HG03097 (cell line): ENCODE data around the gene DHRS3.
"Not testable (repeated sequence)": the region's sequence is repeated elsewhere in the genome, so short reads cannot be mapped to it uniquely, and the experiment has no call there.

Experiments
- ATAC-seq: cut with Tn5 transposase; IDR thresholded peaks from one replicate; pipeline ENCODE4 v1.9.1; 2021; ENCODE audit not compliant: unreplicated experiment, low FRiP score

DHRS3 gene

DNA sequence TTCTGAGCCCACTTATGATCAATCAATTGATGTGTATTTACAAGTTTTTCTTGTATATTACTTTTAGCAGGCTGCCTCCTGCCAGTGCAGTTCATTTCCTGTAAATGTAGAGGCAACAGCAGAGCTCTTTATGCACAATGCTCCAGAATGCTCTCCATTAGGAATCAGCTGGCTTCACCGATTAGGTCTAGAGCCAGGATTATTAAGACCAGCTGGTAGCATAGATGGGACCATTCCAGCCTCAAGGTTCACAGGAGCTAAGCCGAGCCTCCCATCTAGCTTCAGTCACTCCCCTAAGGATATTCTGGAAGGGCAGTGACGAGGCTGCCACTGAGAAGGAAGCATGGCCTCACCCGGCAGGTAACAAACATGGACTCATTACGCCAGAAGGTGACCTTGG, 36.8 kb downstream of the DHRS3 start:
- ATAC-seq, result no peak

DNA sequence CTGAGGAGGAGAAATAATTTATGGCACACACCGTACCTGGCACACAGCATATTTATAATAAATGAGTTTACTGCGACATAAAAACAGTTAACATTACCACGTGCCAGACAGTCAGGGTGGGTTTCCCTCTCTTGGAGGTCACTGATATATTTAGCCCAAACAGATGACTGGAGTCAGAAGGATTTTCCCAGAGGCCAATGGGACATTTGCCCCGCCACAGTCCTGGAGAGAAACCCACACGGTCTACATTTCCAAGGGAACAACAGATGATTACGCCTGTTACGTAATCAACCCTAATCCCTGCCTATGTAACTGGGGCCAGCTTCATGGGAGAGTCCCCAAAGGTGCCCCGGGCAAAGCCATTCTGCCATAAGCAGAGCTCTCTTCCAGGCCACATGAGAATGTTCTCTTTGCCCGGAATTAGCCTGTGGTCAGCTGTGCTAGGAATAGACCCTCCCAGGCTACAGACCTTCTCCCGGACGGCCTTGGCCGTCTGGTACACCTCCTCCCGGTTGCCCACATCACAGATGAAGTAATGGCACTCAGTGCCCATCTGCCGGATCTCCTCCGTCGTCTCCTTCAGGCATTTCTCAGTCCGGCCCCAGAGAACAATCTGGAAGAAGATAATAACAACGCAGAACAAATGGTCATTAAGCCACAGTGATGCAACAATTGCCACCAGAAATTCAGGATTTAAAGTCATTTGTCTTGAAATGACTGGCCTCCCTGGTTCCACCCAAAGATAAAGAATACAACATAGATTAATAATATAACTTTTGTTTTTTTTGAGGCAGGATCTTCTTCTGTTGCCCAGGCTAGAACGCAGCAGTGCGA, 37.7 kb downstream of the DHRS3 start:
- ATAC-seq, result no peak

DNA sequence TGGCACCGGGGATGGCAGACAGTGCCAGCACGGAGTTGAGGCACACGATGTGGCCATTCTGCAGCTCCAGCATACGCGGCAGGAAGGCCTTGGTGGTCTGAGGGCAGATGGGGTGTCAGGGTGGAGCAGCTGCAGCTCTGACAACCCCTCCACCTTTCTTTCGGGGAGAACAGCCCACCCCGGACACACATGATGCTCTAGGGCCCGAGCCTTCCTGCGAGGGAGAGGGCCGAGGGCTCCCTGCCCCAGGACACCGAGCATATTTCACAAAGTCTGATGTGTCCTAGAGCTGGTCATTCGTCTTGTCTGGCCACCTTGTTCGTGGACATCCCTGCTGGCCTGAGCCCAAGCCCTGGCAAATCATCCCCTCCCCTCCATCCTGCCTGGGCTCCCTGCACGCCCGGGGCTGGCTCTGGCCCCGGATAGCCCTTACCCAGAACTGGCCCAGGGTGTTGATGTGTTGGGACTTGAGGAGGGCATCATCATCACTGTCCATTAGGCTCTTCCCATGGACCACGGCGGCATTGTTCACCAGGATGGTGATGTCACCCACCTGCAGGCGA, 39.1 kb downstream of the DHRS3 start:
- no peak for ATAC-seq

- no peak for ATAC-seq
These were observed 41.0 kb downstream of the DHRS3 start for GRCh38 chr1:12577020-12577419.

- no peak for ATAC-seq
These were observed 43.3 kb downstream of the DHRS3 start for GRCh38 chr1:12574757-12575139.

GRCh38 chr1:12573015-12573825, 44.8 kb downstream of the DHRS3 start:
- no peak for ATAC-seq

DNA sequence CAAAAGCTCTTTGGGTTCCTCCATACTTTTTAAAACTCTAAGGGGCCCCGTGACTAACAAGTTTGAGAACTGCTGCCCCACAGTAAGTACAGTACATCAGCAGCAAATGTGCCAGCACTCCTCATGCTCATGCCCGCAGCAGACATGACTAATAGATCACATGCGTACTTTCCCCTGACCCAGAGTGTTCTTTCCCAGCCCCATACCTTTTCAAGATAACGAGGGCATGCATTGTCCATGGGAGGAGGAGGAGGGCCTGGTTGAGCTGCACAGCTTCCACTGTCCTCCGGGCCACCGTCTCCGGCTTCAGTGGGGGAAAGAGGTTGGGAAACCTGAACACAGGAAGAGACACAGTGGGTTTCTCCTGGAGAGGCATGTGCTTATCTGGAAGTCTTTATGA, 45.5 kb downstream of the DHRS3 start:
- ATAC-seq, result no peak

DNA sequence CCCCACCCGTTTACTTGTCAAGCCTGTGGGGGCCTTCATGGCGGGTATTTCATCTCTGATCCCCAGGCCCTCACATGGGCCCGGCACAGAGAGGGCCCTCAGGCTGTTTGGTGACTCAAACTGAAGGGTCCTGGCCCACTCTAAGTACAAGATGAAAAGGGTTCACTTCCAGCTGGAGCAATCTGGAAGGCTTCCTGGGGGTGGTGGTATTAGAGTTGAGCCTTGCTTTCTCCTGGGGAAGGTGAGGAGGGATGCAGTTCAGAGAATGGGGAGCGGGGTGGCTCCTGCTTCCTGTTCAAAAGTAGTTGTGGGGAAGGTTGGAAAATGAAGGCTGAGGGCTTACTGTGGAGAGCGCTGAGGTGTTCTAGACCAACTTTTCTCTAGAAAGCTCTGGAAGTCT, 47.7 kb downstream of the DHRS3 start:
- no peak for ATAC-seq

DNA sequence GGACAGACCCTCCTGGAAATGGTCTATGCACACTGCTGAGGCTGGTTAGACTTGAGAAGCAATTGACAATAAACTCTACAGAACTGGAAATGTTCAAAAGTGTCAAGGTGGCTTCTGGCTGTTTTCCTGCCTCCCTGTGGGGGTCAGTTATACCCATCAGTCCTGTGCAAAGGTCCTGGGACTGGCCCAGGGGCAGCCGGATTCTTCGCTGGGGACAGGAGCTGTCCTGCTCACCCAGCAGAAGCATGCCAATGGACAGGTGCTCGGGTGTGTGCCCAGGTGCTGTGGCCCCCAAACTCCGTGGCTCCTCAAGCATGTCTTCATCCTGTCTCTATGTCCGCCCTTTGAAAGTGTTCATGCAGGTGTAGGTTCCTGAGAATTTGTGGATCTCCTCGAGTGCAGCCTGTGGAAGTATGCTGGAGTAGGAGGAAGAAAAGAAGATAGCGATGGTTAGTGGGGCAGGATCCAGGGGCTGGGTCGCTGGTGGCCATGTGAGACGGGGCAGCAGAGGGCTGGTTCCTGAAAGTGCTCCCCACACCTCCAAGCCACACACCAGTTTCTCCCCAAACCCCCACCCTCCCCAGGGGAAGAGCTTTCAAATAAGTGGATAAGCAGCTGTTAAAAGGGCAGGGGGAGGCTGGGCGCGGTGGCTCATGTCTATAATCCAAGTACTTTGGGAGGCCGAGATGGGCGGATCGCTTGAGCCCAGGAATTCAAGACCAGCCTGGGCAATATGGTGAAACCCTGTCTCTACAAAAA, 49.8 kb downstream of the DHRS3 start:
- ATAC-seq, result no peak

DNA sequence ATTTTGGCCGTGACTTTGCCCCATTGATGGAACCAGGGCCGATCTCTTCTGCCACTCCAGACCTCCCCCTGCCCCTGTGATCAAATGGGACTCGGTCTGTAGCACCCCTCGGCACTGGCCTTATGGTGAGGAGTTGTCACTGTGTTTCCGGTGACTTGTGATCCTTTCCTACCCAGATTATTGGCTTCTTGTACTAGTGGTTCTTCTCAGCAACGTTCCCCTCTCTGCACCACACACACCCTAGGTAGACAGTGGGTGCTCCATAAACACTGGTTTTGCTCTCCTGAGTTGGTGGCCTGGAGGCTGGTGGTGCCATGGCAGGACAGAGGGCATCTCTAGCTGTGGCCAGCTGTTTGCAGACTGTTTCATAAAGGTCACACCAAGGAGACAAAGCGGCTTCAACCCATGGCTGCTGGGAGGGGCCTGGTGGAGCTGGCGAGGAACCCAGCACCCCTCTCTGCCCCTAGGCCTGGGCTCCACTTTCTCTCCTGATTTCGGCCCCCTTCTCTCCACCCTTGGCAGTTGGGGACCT, 50.7 kb downstream of the DHRS3 start:
- ATAC-seq, result no peak

DNA sequence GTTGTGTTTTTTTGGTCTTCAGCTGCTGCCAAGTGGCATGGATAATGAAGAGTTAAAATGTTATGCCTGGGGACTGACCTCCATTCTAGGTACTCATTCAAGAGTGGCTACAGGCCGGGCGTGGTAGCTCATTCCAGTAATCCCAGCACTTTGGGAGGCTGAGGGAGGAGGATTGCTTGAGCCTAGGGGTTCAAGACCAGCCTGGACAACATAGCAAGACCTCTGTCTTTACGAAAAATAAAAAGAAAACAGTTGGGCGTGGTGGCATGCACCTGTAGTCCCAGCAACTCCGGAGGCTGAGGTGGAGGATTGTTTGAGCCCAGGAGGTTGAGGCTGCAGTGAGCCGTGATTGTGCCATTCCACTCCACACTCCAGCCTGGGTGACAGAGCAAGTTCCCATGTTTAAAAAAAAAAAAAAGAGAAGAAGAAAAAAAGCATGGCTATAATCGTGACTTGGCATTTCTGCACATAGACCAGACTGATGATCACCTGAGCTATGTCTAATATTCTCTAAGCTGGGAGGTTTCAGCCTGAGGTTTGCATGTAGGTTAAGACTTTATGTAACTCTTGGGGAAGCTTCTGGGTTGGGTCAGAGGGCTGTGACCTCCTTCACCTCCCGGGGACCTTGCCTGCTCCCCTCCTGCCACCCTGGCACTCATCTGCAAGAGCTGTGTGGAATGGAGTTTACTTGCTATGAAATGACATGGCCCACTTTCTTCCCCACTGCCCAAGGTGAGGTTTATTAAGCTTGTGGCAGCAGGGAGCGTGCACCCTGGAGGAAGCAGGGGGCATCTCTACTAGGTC, 51.3 kb downstream of the DHRS3 start:
- no peak for ATAC-seq

- ATAC-seq, result no peak
These were observed 52.1 kb downstream of the DHRS3 start for GRCh38 chr1:12565966-12566352.

DNA sequence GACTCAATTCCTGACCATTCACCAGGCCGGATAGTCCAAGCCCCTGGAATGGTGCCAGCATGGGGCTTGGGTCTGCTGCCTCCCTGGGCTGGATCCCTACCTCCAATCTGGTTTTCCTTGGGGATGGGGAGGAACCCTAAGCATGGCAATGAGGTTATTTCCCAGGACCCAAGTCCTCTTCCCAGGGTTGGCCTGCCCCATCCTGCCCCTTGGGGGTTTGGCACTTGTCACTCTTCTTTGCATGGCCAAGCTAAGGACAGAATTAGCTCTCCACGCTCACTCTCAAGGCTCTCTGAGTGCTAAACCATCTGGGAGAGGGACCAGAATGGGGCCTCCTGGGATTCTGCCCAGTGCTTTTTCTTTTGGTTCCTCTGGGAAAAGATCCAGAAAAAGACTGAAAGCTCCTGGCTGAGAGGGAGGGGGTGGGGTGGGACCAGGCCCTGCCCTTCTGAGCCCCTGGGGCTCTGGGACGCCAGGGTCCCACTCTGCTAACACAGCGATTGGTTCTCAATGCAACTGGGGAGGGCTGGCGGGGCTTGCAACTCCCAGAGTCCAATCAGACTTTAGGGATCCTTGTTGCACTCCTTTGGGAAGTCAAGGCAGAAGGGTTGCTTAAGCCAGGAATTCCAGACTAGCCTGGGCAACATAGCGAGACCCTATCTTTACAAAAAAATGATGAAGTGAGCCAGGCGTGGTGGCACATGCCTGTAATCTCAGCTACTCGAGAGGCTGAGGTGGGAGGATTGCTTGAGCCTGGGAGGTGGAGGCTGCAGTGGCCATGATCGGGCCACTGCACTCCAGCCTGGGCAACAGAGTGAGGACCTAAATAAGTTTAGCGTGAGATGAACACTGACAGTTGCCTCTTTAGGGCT, 52.7 kb downstream of the DHRS3 start:
- ATAC-seq, result no peak

- not testable (repeated sequence) for ATAC-seq
These were observed 53.8 kb downstream of the DHRS3 start for GRCh38 chr1:12564251-12564650.

GRCh38 chr1:12562955-12563576, 54.9 kb downstream of the DHRS3 start:
- no peak for ATAC-seq

DNA sequence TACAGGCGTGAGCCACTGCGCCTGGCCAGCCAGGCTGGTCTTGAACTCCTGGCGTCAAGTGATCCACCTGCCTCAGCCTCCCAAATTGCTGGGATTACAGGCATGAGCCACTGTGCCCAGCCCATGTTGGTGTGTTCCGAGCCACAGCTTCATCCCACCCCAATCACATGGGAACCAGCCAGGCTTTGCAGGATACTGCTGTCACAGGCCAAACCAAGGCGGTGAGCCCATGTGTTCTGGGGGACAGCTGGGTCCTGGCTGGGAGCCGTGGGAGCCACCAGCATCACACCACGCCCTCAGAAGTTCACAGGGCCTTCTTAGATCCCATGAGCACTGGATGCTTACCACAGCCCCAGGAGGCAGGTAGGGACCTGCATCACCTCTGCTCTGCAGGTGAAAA, 56.9 kb downstream of the DHRS3 start:
- no peak for ATAC-seq

- no peak for ATAC-seq
These were observed 60.8 kb downstream of the DHRS3 start for GRCh38 chr1:12556957-12557935.
